LHCN-M2 (cell line): ENCODE results near the gene PPM1H. TPM values are rescaled to one million over a fixed set of nuclear protein-coding genes. Genes with fewer than 3 reads are reported as not detected.

Experiments
- DNase-seq: peaks from one replicate; pipeline ENCODE4 v3.0.0-alpha.2; 2012; ENCODE audit warnings: low read depth
- total RNA-seq: library from RNA; depleted of rRNA; stranded (reverse); fragments of >200 nt; gene quantifications from 2 replicates; pipeline ENCODE4 v1.2.3, GENCODE V29; 2014

PPM1H gene
- total RNA-seq, 1 experiment from 2014 or later: 1.6 TPM

DNA sequence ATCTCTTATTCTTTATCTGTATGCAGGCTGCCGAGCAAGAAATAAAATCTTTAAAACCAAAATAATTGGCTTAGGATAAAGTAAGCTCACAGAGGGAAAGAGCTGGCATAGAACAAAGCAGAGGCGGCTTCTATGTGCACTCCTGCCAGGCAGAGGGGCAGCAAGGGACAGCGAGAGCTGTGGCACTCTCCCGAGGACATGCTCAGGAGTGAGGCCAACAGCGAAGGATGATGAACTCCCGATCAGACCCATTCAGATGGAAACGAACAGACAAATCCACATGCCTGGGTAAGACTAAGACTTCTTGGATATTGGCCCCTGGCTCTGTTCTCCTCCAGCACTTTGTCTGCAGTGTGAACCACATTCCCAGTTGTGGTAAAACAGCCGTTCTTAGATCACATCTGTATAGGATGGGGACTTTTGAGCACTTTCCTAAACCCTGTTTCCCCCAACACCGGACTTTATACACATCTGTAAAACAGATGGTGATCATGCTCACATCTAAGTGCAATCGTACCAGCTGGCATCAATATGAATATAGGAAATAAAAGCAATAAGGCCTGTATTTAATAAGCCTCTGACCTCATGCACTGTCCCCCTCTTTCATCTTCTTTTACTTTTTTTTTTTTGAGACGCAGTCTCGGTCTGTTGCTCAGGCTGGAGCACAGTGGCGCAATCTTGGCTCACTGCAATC lies 134.1 kb downstream of the PPM1H start:
- no peak for DNase-seq

DNA sequence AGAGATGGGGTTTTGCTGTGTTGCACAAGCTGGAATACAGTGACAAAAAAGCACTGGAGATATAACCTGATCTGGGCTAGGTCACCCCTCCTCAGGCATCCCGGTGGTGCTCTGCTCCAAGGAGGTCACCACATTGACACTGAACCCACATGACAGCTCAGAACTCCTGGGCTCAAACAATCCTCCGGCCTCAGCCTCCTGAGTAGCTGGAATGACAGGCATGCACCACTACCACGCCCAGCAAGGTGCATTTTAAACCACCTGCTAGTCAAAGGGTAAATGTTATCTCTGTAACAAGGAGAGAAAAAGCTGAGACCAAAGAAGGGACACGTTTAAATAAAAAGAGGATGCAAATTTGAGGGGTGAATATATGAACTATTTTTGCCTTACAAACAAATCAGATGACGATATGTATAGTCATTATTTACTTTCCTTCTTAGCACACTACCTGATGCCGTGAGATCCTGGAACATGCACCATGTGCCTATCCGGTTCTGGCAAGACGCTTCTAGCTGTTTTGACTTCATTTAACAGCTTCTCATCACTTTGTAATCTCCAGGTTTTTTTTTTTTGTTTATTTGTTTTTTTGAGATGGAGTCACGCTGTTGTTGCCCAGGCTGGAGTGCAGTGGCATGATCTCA lies 135.1 kb downstream of the PPM1H start:
- DNase-seq: no peak

DNA sequence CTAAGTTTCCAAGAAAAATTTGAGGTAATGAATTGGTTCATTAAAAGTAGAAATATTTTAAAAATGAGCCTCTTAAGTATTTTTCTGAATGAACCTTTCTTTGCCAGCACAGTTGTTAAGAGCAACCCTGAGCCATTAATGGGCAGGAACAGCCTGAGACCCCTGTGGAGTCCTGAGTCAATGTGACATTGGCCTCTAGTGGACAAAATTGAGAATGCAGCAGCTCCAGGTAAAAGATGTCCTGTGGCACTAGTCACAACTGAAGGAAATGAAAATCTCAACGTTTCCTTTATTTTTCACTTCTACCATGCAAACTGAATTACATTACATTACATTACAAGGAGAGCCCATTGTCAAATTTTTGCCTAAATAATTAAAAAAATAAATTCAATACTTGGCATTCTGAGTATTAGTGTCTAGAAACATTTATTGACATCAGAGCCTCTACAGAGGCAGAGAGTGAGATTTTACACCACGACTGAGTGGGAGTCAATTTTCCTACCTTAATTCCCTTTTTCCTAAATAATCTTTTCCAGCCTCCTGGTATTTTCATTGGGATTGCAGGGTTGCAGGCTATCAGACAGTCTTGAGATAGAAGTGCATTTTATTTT lies 135.7 kb downstream of the PPM1H start:
- DNase-seq: peak; percentile 74

DNA sequence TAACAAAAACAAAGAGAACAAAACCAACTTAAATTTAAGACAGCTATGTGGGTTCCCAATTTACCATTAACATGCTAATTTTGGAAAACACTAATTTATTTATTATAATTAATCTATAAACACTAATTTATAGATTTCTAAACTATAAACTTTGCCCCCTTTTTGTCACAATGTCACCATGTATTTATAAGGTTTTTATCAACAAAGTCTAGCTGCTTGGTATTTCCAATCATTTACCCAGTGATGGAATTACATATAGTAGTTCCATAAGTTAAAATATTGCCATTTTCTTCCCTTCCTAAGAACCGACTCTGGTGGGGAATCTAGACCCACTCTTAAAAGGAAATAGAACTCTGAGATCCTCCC lies 140.7 kb downstream of the PPM1H start:
- no peak for DNase-seq

DNA sequence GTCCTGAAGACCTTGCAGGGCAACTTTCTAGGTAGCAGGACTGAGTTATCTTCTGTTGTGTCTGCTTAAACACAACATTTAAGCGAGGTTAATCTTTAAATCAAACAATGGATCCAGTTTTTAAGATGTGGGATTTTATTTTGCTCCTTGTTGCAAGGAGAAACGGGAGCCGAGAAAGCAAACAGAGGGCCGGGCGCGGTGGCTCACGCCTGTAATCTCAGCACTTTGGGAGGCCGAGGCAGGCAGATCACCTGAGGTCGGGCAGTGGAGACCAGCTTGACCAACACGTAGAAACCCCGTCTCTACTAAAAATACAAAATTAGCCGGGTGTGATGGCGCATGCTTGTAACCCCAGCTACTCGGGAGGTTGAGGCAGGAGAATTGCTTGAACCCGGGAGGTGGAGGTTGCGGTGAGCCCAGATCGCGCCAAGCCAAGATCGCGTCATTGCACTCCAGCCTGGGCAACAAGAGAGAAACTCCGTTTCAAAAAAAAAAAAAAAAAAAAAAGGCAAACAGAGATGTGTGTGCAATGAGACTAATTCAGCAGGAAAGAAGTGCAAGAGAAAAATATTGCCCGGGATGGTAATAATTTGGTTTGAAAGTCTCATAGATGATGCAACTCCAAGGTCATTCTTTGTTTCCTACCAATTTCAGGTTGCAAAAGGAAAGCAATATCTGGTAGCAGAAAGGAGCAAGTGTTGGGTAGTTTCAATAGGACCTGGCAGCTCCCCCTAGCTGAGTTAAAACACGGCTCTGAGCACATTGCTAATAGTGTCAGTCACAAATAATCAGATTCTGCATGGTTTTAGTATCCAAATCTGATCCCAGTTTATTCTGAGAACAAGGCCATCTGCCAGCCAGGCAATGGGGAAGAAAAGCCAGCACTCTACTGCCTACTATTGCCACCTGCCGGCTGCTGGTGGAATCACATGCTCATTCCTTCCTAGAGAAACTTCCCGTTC lies 141.4 kb downstream of the PPM1H start:
- peak; percentile 93 for DNase-seq

DNA sequence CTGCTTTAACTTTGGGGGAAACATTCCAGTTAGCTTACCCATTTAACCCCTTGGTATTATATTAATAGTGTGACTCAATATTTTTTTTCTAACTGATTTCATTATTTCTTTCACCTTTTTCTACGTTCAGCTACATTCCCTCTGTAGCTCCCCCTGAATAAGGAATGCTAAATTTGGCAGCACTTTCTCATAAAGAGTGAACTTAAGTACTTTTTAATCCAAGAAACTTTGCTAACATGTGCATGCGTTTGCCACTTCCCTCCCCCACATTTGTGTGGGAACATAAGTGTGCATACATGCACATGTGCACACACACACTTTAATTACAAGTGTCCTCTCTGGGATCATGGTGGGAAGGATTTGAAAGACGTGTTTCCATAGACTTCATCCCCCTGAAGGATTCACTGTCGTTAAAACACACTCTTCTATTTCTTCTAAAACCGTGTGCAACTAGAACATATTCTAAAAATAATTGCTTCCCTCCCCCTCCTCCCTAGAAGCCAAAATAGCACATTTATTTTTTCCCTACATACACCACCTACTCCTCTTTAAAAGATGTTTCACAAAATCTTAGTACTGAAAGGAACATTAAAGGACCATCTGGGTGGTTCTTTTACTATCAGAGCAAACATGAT lies 142.6 kb downstream of the PPM1H start:
- DNase-seq: no peak

DNA sequence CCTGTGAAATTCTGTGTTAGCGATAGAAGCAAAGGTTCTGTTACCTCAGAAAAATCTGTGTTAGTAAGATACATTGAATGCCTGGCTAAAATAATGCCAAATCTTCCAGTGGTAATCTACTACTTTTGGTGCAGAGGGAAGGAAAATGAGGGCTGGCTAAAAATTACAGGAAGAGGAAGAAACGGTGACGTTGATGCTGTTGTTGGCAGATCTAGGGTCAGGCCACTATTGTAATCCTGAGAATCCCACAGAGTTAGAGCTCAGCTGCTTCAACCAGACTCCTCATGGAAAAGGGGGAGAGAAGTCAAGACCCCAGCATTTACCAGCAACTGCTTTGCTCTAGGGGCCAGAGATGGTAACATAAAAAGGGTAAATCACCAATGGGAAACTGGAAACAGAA lies 145.1 kb downstream of the PPM1H start:
- DNase-seq: no peak

DNA sequence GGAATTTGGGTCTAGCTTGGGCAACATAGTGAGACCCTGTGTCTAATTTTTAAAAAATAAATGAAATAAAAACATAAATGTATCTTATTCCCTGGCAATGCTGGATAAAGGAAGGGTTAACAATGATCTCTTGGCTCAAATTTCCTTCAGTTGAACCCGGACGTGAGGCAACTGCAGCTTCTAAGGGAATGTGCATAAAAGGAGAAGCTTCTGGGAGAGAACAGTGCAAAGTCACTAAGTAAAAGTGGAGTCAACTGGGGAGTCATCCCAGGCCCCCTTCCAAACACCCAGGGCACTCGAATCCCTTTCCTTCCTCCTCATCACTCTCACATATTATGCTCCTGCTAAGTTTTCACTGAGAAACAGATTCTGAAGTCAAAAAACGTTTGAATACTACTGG lies 147.3 kb downstream of the PPM1H start:
- no peak for DNase-seq

DNA sequence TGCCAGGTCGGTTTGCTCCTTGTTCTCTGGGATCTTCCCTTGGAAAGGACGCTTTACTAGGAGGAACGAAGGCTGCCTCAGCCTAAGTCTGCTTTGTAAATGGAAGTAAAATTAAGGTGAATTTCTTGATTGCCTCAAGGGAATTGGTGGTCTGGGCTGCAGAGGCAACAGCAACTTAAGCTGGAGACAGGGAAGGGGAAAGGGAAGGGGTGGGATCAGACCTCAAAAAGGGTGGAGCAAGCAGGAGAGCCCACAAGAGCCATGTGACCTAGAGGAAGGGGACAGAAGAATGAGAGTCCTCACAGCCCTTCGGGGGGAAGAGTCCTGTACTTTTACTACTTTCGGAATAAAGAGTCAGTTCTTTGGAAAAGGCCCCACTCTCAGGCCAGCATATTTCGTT lies 147.9 kb downstream of the PPM1H start:
- DNase-seq: no peak

DNA sequence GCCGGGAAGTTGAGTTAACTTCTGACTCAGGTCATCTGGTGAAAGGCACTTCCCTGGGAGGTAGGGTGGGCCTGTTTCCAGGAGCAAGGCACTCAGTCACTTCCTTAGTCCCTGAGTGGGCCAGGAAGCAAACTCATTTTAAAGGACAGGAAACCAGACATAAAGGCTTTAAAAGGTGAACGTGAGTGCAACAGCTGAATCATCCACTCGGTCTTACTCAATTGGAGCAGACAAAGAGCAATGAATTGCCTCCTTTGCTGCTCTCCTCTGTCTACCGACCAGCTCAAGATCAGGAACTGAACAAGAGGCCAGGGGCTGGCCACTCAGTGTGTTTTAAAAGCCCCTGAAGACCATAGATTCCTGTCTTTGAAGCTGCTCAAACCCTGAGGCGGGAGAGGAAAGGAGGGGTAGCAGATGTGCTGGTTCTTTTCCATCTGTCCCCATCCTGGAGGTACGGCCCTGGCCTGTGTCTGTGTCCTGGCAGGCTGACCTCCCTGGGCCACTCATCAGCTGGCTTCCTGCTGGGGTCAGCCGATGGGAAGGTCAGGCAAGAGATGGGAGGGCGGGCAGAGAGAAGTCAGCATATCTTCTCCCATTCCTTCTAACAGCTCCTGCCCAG lies 148.9 kb downstream of the PPM1H start:
- peak; percentile 86 for DNase-seq

DNA sequence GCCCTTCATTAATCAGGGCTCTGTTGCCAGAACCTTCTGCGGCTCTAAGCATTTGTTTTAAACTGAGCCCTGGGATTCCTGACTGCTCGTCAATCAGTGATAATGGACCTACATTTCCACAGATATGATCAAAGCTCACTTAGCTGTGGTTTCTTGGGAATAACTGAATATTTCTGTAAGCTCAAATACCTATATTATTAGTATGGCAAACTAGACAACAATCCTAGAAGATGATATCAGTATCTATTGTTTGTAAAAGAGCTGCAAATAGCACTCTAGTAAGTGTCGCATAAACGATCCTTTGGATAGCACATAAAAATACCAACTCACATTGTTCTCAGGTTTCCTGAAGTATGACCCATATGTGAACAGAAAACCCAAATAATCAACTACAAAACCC lies 150.4 kb downstream of the PPM1H start:
- DNase-seq: no peak

DNA sequence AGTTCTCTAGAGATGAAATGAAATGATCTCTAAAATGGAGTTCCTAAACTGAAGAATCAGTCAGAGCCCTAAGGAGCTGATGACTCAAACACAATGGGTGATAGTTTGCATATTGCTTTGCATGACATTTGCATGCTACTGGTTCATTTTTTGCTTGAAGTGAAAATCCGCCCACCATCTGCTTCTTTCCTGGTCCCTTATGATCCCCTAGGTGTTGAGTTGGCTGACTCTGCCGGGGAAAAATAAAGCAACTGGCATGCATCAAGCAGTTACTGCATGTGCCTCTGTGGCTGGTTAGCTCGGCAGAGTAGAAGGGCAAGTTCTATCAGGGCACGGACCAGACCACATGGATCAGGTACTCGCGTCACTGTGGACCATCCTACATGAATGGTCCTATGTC lies 151.1 kb downstream of the PPM1H start:
- no peak for DNase-seq

DNA sequence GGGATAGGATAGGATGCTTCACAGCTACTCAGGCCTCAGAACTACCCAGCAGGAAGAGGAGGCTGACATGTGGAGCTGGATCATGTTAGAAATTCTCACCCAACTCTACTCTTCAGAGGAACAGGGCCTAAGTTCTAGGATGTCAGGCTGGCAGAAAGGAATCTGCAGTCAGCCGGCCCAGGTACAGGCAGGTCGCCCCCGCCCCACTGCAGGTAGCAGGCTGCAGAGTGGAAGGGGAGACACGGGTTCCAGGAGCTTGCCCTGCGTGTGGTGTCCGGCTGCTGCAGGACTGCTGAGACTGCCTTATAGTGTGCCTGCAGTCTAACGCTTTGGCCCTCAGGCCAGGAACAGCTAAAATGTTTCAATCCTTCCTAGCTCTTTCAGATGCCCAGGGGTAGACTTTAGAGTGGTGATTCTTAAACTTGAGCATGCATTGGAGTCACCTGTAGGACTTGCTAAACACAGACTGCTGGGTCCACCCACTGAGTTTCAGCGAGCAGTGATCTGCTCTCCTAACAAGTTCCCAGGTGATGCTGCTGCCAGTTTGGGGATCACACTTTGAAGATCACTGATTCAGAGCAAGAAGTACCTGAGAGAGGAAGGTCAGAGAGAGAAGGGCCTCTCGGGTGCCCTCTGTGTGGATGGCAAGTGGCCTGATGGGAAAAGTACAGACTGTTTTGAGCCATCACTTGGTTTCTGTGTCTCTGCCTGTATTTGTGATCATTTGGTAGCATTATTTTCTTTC lies 153.6 kb downstream of the PPM1H start:
- DNase-seq: no peak

DNA sequence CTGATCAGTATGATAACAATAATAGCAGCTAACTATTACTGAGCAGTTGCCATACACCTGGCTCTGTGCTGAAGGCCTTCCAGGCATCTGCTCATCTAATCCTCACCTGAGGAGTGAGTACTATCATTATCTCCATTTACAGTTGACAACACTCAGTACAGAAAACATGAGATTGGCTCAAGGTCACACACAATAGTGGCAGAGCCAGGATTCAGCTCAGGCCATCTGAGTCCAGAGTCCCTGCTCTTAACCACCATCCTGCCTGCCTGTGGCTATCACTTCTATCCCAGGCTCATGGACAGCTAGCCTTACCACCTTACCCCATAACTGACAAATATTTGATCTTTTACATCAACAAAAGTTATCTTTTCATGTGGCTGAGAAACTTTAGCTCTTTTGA lies 155.5 kb downstream of the PPM1H start:
- no peak for DNase-seq

DNA sequence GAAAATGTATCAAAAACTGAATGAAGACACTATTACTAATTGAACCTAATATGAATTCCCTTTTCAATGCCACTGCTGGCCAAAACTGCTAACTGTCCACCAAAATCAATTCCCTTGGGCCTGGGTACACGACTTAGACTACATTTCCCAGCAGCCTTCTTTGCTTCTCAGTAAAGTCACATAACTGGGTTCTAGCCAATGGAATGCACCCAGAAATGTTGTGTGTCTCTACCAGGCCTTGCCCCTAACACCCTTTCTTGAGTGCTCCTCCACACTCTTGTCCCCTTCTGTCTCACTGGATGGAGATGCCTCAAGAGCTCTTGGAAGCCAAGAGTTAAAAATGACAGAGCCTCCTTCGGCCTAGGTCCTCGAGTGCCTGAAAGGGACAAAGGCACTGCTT lies 156.8 kb downstream of the PPM1H start:
- no peak for DNase-seq

DNA sequence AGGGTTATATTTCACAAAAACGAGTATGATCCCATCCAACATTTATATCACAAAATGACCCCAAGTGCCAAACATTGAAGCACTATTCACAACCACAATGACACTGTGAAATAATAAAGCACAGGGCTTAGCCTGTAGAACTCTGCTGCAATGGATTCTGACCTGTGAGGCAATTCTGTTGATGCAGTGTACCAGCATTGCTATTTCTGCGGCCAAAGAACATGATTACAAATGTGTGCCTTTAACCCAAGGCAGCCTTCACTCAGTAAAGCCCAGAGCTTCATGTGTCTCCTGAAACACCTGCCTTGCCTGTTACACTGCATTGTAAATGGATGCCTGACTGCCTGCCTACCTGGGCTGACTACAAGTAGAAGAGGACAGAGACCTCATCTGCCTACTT lies 158.0 kb downstream of the PPM1H start:
- no peak for DNase-seq

DNA sequence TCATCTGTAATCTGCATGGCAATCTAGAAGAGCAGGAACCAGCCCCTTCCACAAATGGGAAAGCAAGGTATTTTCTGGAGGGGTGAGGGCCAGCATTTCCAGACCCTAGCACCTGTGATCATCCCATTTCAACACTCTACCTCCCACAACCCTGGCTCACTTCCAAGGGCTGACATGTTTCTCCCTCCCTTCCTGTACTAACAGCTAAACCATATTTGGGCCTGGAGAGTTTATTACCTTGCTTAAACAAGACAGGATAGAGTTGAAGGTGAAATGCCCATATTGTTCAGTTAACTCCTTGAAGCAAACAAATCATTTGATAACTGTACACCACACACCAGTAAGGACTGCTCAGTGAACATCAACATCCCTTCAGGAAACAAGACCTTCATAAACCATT lies 158.4 kb downstream of the PPM1H start:
- DNase-seq: no peak

DNA sequence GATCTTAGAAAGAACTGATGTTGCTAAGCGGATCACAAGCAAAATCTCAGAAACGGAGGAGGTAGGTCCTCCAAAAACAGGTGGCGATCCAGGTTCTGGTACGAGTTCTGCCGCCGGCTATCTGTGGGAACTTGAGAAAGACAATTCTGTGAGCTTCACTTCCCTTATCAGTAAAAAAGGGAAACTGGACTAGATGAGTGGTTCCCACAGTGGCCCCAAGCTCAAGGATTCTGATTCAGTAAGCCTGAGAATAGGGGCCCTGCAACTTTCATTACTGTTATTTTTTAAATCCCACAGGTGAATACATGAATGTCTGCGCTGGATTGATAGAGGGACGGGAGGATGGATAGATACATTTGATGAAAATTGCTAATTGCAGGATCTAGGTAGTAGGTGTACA lies 160.2 kb downstream of the PPM1H start:
- no peak for DNase-seq

DNA sequence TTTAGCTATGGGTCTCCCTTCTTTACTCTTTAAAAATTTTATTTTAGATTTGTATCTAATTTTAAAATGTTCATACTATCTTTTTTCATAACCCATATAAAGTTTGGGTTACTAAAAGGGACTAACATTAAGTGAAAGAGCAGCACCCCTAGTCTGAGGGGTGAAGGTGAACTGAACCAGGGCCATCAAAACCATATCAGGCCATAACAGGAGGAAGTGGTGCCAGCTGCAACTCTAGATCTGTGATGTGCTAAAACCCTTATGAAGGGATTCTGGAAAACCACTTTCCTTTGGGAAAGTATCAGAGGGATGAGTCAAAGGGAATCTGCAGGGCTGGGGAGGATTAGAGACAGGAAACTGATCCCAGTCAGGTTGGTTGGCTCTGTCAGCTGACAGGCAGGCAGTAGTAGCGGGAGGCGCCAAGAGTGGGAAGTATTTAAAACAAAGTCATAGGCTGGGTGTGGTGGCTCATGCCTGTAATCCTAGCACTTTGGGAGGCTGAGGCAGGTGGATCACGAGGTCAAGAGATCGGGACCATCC lies 162.5 kb downstream of the PPM1H start:
- peak; percentile 94 for DNase-seq

DNA sequence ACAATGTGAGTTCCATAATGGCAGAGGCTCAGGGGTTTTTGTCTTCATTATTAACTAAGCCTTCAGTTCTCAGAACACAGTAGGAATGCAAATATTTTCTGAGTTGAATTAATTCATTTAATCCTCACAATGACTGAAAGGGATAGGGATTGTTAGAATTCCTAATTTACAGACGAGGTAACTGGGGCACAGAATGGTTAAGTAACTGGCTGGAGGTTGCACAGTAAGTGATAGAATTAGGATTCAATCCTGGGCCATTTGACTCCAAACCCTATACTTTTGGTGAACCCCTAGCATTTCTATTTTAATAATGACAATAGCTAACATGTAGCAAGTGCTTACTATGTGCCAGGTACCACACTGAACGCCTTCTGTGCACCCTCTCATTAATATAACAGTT lies 163.1 kb downstream of the PPM1H start:
- DNase-seq: no peak
